HepG2 (cell line): ENCODE data around the gene ATAD3A. TPM values are rescaled to one million over a fixed set of nuclear protein-coding genes. Genes with fewer than 3 reads are reported as not detected.
"Not testable (repeated sequence)": the region's sequence is repeated elsewhere in the genome, so short reads cannot be mapped to it uniquely, and the experiment has no call there.

Experiments
- ATAC-seq: fragments of 200-7000 bp; cut with Tn5 transposase; 3 replicates; pipeline ENCODE4 v1.9.1; 2020; ENCODE audit warnings: mild to moderate bottlenecking, moderate library complexity
- BruUV-seq: library from RNA; stranded (reverse); fragments of 400-500 nt; replicated peaks from 2 replicates; lab custom pipeline; 2021; lab: Mats Ljungman, UMichigan
- CTCF ChIA-PET: fragments of 300-600 bp; formaldehyde crosslinking; extraction: SDS; loops from one replicate; lab custom pipeline; 2021; ENCODE audit warnings: low total read pairs, inconsistent platforms, low intra/inter-chr PET ratio; lab: Yijun Ruan, JAX
- POLR2A ChIA-PET: fragments of 350-600 bp; sonication (Branson Sonifier 250); formaldehyde crosslinking; loops from one replicate; lab custom pipeline; 2020; ENCODE audit warnings: antibody characterized with exemption, inconsistent platforms; lab: Yijun Ruan, JAX
- DNase-seq: peaks from one replicate; pipeline ENCODE4 v3.0.0-alpha.2; 2015; ENCODE audit warnings: low spot score
- FAIRE-seq: peaks from 3 replicates; lab custom pipeline; 2011; peaks lifted over from hg19 to GRCh38; lab: Jason Lieb, UNC
- H2AFZ ChIP-seq: one replicate; pipeline ENCODE4 v1.6.1; 2011; ENCODE audit warnings: low read length, inconsistent platforms
- H3K27ac ChIP-seq: fragments of 300-600 bp; 3 replicates; pipeline ENCODE4 v1.8.0; 2011; ENCODE audit warnings: mixed run types, mild to moderate bottlenecking, mixed read lengths, low read length, inconsistent platforms; ENCODE audit not compliant: insufficient read depth; ENCODE audit errors: extremely low read length
- H3K27me3 ChIP-seq, 2 experiments: fragments of 200-600 bp in 1 of 2; 2 replicates in 1 of 2; 3 replicates in 1 of 2; pipeline versions ENCODE4 v1.6.0 to v1.8.0; 2011; ENCODE audit warnings: low read length in 2 of 2, mild to moderate bottlenecking in 2 of 2, moderate library complexity in 2 of 2, inconsistent platforms in 1 of 2; ENCODE audit not compliant: insufficient read depth in 2 of 2, control insufficient read depth in 1 of 2
- H3K36me3 ChIP-seq, 2 experiments: fragments of 200-600 bp in 1 of 2; replicated peaks in 1 of 2; 2 replicates in 1 of 2; 3 replicates in 1 of 2; pipeline versions ENCODE4 v1.5.1 to v1.8.0; 2011; ENCODE audit warnings: low read length in 2 of 2, inconsistent platforms in 1 of 2; ENCODE audit not compliant: insufficient read depth in 2 of 2, control insufficient read depth in 1 of 2
- H3K4me1 ChIP-seq: 2 replicates; pipeline ENCODE4 v1.5.1; 2012; ENCODE audit warnings: low read length, inconsistent platforms; ENCODE audit not compliant: insufficient read depth
- H3K4me2 ChIP-seq: 2 replicates; pipeline ENCODE4 v1.6.0; 2011; ENCODE audit warnings: low read depth, low read length, inconsistent platforms
- H3K4me3 ChIP-seq, 3 experiments: fragments of 200-600 bp in 1 of 3; sonication (generic), shearing (Covaris generic) in 1 of 3; replicated peaks in 1 of 3; 2 replicates each; pipeline ENCODE4 v1.5.1; 2011 to 2016; ENCODE audit warnings: low read length in 3 of 3, inconsistent platforms in 2 of 3, low read depth in 2 of 3, mild to moderate bottlenecking in 2 of 3, control low read depth in 1 of 3, mixed read lengths in 1 of 3; ENCODE audit not compliant: insufficient read depth in 1 of 3
- H3K79me2 ChIP-seq: one replicate; pipeline ENCODE4 v1.6.1; 2011; ENCODE audit warnings: low read length, inconsistent platforms; ENCODE audit not compliant: insufficient read depth
- H3K9ac ChIP-seq: 2 replicates; pipeline ENCODE4 v1.6.0; 2011; ENCODE audit warnings: mild to moderate bottlenecking, low read depth, low read length, inconsistent platforms; ENCODE audit not compliant: insufficient read depth
- H3K9me3 ChIP-seq: 2 replicates; pipeline ENCODE4 v1.5.1; 2012; ENCODE audit warnings: mild to moderate bottlenecking, low read length
- H4K20me1 ChIP-seq: 2 replicates; pipeline ENCODE4 v1.6.0; 2011; ENCODE audit warnings: inconsistent platforms, mild to moderate bottlenecking, low read length, moderate library complexity; ENCODE audit not compliant: insufficient read depth
- WGBS: methylation state at CpG from one replicate; pipeline ENCODE4 v1.1.6; 2017; ENCODE audit warnings: low lambda C conversion rate; 5-methylcytosine and 5-hydroxymethylcytosine counted together
- in situ Hi-C: cut with HindIII; loops from 2 replicates; pipeline ENCODE4 v1.10.0; 2017; ENCODE audit warnings: low pct_unique_long_range_greater_than_20kb; ENCODE audit not compliant: extremely low pct_ligation_motif_present
- intact Hi-C: fragments of 100-400 bp; cut with micrococcal nuclease; formaldehyde crosslinking; loops from one replicate; pipeline ENCODE4 v1.10.0; 2022; ENCODE audit not compliant: unreplicated experiment
- polyA plus RNA-seq, 8 experiments: library from polyadenylated mRNA; depleted of rRNA in 3 of 8; stranded (reverse) in 7 of 8; unstranded in 1 of 8; fragments of >200 nt; fragmentation: Illumina TruSeq in 4 of 8; extraction: Trizol in 4 of 8; gene quantifications; 2 replicates each; pipeline versions ENCODE4 v1.2.1 to v1.2.3, GENCODE V29; 2011 to 2016; ENCODE audit warnings: low read depth in 4 of 8, missing spikeins in 1 of 8, mixed read lengths in 1 of 8; ENCODE audit not compliant: insufficient read depth in 1 of 8
- total RNA-seq, 5 experiments: library from RNA; depleted of rRNA; stranded (reverse); fragments of >200 nt; fragmentation: Illumina TruSeq; extraction: Trizol; gene quantifications; 2 replicates each; pipeline ENCODE4 v1.2.3, GENCODE V29; 2016; ENCODE audit warnings: low read depth in 1 of 5

ATAD3A gene
- total and polyA plus RNA-seq, 2 of the 13 experiments (the other 11 are each of a cell fraction or from before 2014, with no cell fraction given): 10.6 to 49.0 TPM

- H3K9ac ChIP-seq, H3K79me2 ChIP-seq, FAIRE-seq, DNase-seq, BruUV-seq, H3K27me3 ChIP-seq, intact Hi-C loops, H4K20me1 ChIP-seq, H3K4me2 ChIP-seq, H3K27ac ChIP-seq, H3K4me1 ChIP-seq, ATAC-seq, H3K9me3 ChIP-seq, H3K4me3 ChIP-seq, CTCF ChIA-PET, POLR2A ChIA-PET, in situ Hi-C loops, H2AFZ ChIP-seq: not testable (repeated sequence)
- WGBS: 67% methylated on average over 2 of the region's 22 CpGs
- H3K36me3 ChIP-seq: peaks cover 10 to 15% of the 10 kb centered on the region in 2 experiments; a peak in 4 of 5 replicates
Measured at GRCh38 chr1:1533176-1533893, 21.4 kb downstream of the ATAD3A start.

- BruUV-seq, H3K9me3 ChIP-seq, H3K4me2 ChIP-seq, H2AFZ ChIP-seq, H4K20me1 ChIP-seq, H3K79me2 ChIP-seq, H3K4me1 ChIP-seq, H3K9ac ChIP-seq, H3K27me3 ChIP-seq, H3K36me3 ChIP-seq, FAIRE-seq, ATAC-seq, H3K27ac ChIP-seq, H3K4me3 ChIP-seq, POLR2A ChIA-PET, in situ Hi-C loops, intact Hi-C loops, CTCF ChIA-PET, DNase-seq: not testable (repeated sequence)
- no CpG with 5 or more reads among the region's 18 CpGs for WGBS
Measured at GRCh38 chr1:1533894-1534291, 21.9 kb downstream of the ATAD3A start.
